ENCODE measurements around the gene PRTFDC1.

GRCh38 chr10:24883176-24883575 is 69.2 kb downstream of the PRTFDC1 start:
- TF ChIP-seq POLR2A (IDR thresholded peaks at IDR 0.05) (no peak), CTCF (IDR thresholded peaks at IDR 0.05) (no peak)

All from esophagus squamous epithelium (tissue), 4 donors.